Mesenchymal stem cell (in vitro differentiated cells and primary cell): ENCODE measurements around the gene FCHSD2.

Source experiments
- DNase-seq: peaks from one replicate; pipeline ENCODE4 v3.0.0-alpha.2; 2013
- H2AFZ ChIP-seq: one replicate; pipeline ENCODE4 v1.6.1; 2013; ENCODE audit warnings: low read depth, mild to moderate bottlenecking, control low read depth, inconsistent platforms, low read length, moderate library complexity
- H2AK5ac ChIP-seq: 2 replicates; pipeline ENCODE4 v1.6.1; 2013; ENCODE audit warnings: low read length, moderate library complexity, mild to moderate bottlenecking, inconsistent platforms; ENCODE audit not compliant: severe bottlenecking
- H2BK120ac ChIP-seq: one replicate; pipeline ENCODE4 v1.6.1; 2013; ENCODE audit warnings: low read depth, mild to moderate bottlenecking, inconsistent platforms, low read length, moderate library complexity
- H2BK12ac ChIP-seq, 2 experiments: one replicate each; pipeline ENCODE4 v1.6.1; 2013; ENCODE audit warnings: inconsistent platforms in 2 of 2, low read length in 2 of 2, mild to moderate bottlenecking in 2 of 2, moderate library complexity in 2 of 2, control low read depth in 1 of 2
- H2BK15ac ChIP-seq: one replicate; pipeline ENCODE4 v1.6.1; 2013; ENCODE audit warnings: mild to moderate bottlenecking, low read depth, inconsistent platforms; ENCODE audit not compliant: poor library complexity, severe bottlenecking
- H2BK5ac ChIP-seq: 2 replicates; pipeline ENCODE4 v1.6.1; 2013; ENCODE audit warnings: low read depth, mild to moderate bottlenecking, low read length, control low read depth, inconsistent platforms; ENCODE audit not compliant: poor library complexity, severe bottlenecking
- H3K14ac ChIP-seq, 2 experiments: one replicate each; pipeline ENCODE4 v1.6.1; 2013; ENCODE audit warnings: inconsistent platforms in 2 of 2, low read length in 2 of 2, control low read depth in 1 of 2, mild to moderate bottlenecking in 1 of 2, moderate library complexity in 1 of 2
- H3K18ac ChIP-seq, 2 experiments: one replicate each; pipeline ENCODE4 v1.6.1; 2013; ENCODE audit warnings: inconsistent platforms in 2 of 2, low read length in 2 of 2, control low read depth in 1 of 2, low read depth in 1 of 2, mild to moderate bottlenecking in 1 of 2
- H3K23ac ChIP-seq, 2 experiments: one replicate each; pipeline ENCODE4 v1.6.1; 2013; ENCODE audit warnings: inconsistent platforms in 2 of 2, low read length in 2 of 2, mild to moderate bottlenecking in 2 of 2, moderate library complexity in 2 of 2, control low read depth in 1 of 2
- H3K27ac ChIP-seq: 2 replicates; pipeline ENCODE4 v1.5.1; 2013; ENCODE audit warnings: mild to moderate bottlenecking, moderate library complexity, low read length, control low read depth, inconsistent platforms; ENCODE audit not compliant: poor library complexity, severe bottlenecking
- H3K27me3 ChIP-seq, 2 experiments: 2 replicates each; pipeline versions ENCODE4 v1.6.1 to v1.7.0; 2013; ENCODE audit warnings: low read length in 2 of 2, mild to moderate bottlenecking in 2 of 2, moderate library complexity in 2 of 2, control low read depth in 1 of 2, inconsistent platforms in 1 of 2; ENCODE audit not compliant: control insufficient read depth in 1 of 2, insufficient read depth in 1 of 2
- H3K36me3 ChIP-seq, 2 experiments: 2 replicates each; pipeline versions ENCODE4 v1.6.1 to v1.7.0; 2013; ENCODE audit warnings: low read length in 2 of 2, control low read depth in 1 of 2, inconsistent platforms in 1 of 2, low read depth in 1 of 2, mild to moderate bottlenecking in 1 of 2; ENCODE audit not compliant: insufficient read depth in 2 of 2, control insufficient read depth in 1 of 2
- H3K4ac ChIP-seq, 2 experiments: one replicate each; pipeline ENCODE4 v1.6.1; 2013; ENCODE audit warnings: inconsistent platforms in 2 of 2, low read length in 2 of 2, mild to moderate bottlenecking in 2 of 2, moderate library complexity in 2 of 2, control low read depth in 1 of 2, low read depth in 1 of 2
- H3K4me1 ChIP-seq: 2 replicates; pipeline ENCODE4 v1.6.1; 2013; ENCODE audit warnings: low read depth, low read length, control low read depth; ENCODE audit not compliant: control insufficient read depth, insufficient read depth
- H3K4me2 ChIP-seq: 2 replicates; pipeline ENCODE4 v1.6.1; 2013; ENCODE audit warnings: low read length, mild to moderate bottlenecking, inconsistent platforms; ENCODE audit not compliant: poor library complexity, severe bottlenecking
- H3K4me3 ChIP-seq, 2 experiments: 2 replicates each; pipeline versions ENCODE4 v1.5.1 to v1.7.0; 2013; ENCODE audit warnings: low read length in 2 of 2, mild to moderate bottlenecking in 2 of 2, control low read depth in 1 of 2, low read depth in 1 of 2; ENCODE audit not compliant: insufficient read depth in 1 of 2
- H3K79me1 ChIP-seq: replicated peaks from 2 replicates; pipeline ENCODE4 v1.6.1; 2013; ENCODE audit warnings: mild to moderate bottlenecking, control low read depth, low read length, inconsistent platforms; ENCODE audit not compliant: poor library complexity, severe bottlenecking
- H3K9ac ChIP-seq: 2 replicates; pipeline ENCODE4 v1.7.0; 2013; ENCODE audit warnings: mild to moderate bottlenecking, low read length, moderate library complexity
- H3K9me3 ChIP-seq: 2 replicates; pipeline ENCODE4 v1.7.0; 2013; ENCODE audit warnings: mild to moderate bottlenecking, low read length; ENCODE audit not compliant: control insufficient read depth
- H4K8ac ChIP-seq: one replicate; pipeline ENCODE4 v1.6.1; 2013; ENCODE audit warnings: inconsistent platforms, mild to moderate bottlenecking, low read length, moderate library complexity
- H4K91ac ChIP-seq: one replicate; pipeline ENCODE4 v1.6.1; 2013; ENCODE audit warnings: mild to moderate bottlenecking, low read length, inconsistent platforms
- WGBS: methylation state at CpG from one replicate; pipeline ENCODE4 v1.1.7; 2013; ENCODE audit warnings: mixed read lengths; 5-methylcytosine and 5-hydroxymethylcytosine counted together

FCHSD2 gene

GRCh38 chr11:73156686-73157085, 14.6 kb upstream of the FCHSD2 start:
- Histone ChIP-seq H2BK5ac (no peak overlapping the region), H3K23ac (no peak overlapping the region)
- 91% methylated on average over 2 of the region's 2 CpGs for WGBS

GRCh38 chr11:73156114-73156513, 14.0 kb upstream of the FCHSD2 start:
- Histone ChIP-seq H3K4ac (no peak overlapping the region), H3K14ac (no peak overlapping the region), H2BK5ac (no peak overlapping the region), H2BK15ac (no peak overlapping the region), H2BK120ac (no peak overlapping the region), H3K9me3 (no peaks in the 10 kb centered on the region), H4K8ac (no peak overlapping the region), H2AFZ (no peak overlapping the region), H3K4me1 (peaks cover 17% of the 10 kb centered on the region), H3K27ac (no peak overlapping the region), H3K4me3 (no peak overlapping the region), H3K18ac (no peak overlapping the region), H3K79me1 (no peaks in the 10 kb centered on the region), H3K4me2 (no peak overlapping the region), H2AK5ac (no peak overlapping the region), H3K9ac (no peak overlapping the region), H3K23ac (no peak overlapping the region), H3K27me3 (no peaks in the 10 kb centered on the region), H3K36me3 (no peaks in the 10 kb centered on the region), H4K91ac (no peak overlapping the region), H2BK12ac (no peak overlapping the region)
- 67% methylated on average over 1 of the region's 1 CpG for WGBS
- DNase-seq = no peak

More at GRCh38 chr11:73156686-73157085, 14.6 kb upstream of the FCHSD2 start:
- Histone ChIP-seq H2AFZ (no peak overlapping the region), H4K91ac (no peak overlapping the region), H3K9me3 (no peaks in the 10 kb centered on the region), H3K9ac (no peak overlapping the region), H2BK12ac (no peak overlapping the region), H2AK5ac (no peak overlapping the region), H4K8ac (no peak overlapping the region), H3K36me3 (no peaks in the 10 kb centered on the region), H3K79me1 (no peaks in the 10 kb centered on the region), H3K4me3 (no peak overlapping the region), H3K27me3 (no peaks in the 10 kb centered on the region), H3K14ac (no peak overlapping the region), H3K27ac (no peak overlapping the region), H3K4me2 (no peak overlapping the region), H3K4ac (no peak overlapping the region), H3K4me1 (peaks cover 17% of the 10 kb centered on the region), H3K18ac (no peak overlapping the region), H2BK120ac (no peak overlapping the region), H2BK15ac (no peak overlapping the region)
- no peak for DNase-seq

- no peaks in the 10 kb centered on the region for H3K9me3 ChIP-seq
- H3K23ac ChIP-seq = no peak overlapping the region
- H3K27me3 ChIP-seq = no peaks in the 10 kb centered on the region
- H2BK5ac ChIP-seq = no peak overlapping the region
- no peak overlapping the region for H4K8ac ChIP-seq
- H3K4ac ChIP-seq = no peak overlapping the region
- H2AK5ac ChIP-seq = no peak overlapping the region
- H3K4me2 ChIP-seq = no peak overlapping the region
- no peak overlapping the region for H3K14ac ChIP-seq
- 96% methylated on average over 4 of the region's 4 CpGs for WGBS
- no peaks in the 10 kb centered on the region for H3K79me1 ChIP-seq
- H3K18ac ChIP-seq = no peak overlapping the region
- H2AFZ ChIP-seq = no peak overlapping the region
- no peak overlapping the region for H2BK12ac ChIP-seq
- H3K4me3 ChIP-seq = no peak overlapping the region
- no peak overlapping the region for H3K9ac ChIP-seq
- no peak overlapping the region for H2BK120ac ChIP-seq
- no peak overlapping the region for H2BK15ac ChIP-seq
- H3K27ac ChIP-seq = no peak overlapping the region
- no peak for DNase-seq
- H3K36me3 ChIP-seq = no peaks in the 10 kb centered on the region
- peaks cover 17% of the 10 kb centered on the region for H3K4me1 ChIP-seq
- H4K91ac ChIP-seq = no peak overlapping the region
Observed at GRCh38 chr11:73155102-73155501, 13.0 kb upstream of the FCHSD2 start.

- no peak overlapping the region for H3K18ac ChIP-seq
- H2BK120ac ChIP-seq = no peak overlapping the region
- no peak overlapping the region for H3K14ac ChIP-seq
- H3K79me1 ChIP-seq = no peaks in the 10 kb centered on the region
- H4K91ac ChIP-seq = no peak overlapping the region
- no peak overlapping the region for H2BK5ac ChIP-seq
- no peaks in the 10 kb centered on the region for H3K36me3 ChIP-seq
- H3K23ac ChIP-seq = no peak overlapping the region
- H2BK12ac ChIP-seq = no peak overlapping the region
- no peak overlapping the region for H2BK15ac ChIP-seq
- no peak overlapping the region for H3K27ac ChIP-seq
- H3K4me1 ChIP-seq = peaks cover 17% of the 10 kb centered on the region
- no peak overlapping the region for H2AK5ac ChIP-seq
- no peak overlapping the region for H3K4ac ChIP-seq
- no peaks in the 10 kb centered on the region for H3K9me3 ChIP-seq
- no peak overlapping the region for H3K4me2 ChIP-seq
- no peak overlapping the region for H4K8ac ChIP-seq
- WGBS = 91% methylated on average over 3 of the region's 3 CpGs
- DNase-seq = no peak
- H3K9ac ChIP-seq = no peak overlapping the region
- no peaks in the 10 kb centered on the region for H3K27me3 ChIP-seq
- no peak overlapping the region for H2AFZ ChIP-seq
- no peak overlapping the region for H3K4me3 ChIP-seq
Observed at GRCh38 chr11:73154178-73154577, 12.1 kb upstream of the FCHSD2 start.
